DOHH2 (cell line): ENCODE measurements around the gene PCGF2.

Experiments used
- EZH2phosphoT487 ChIP-seq: fragments of 200-600 bp; sonication (generic); IDR thresholded peaks from 2 replicates; pipeline ENCODE4 v1.6.1; 2017; ENCODE audit warnings: borderline replicate concordance, mild to moderate bottlenecking, antibody characterized with exemption, low read length, moderate library complexity, mixed read lengths
- TF ChIP-seq, protein P1 (sequence below): fragments of 200-600 bp; sonication (generic); IDR thresholded peaks from one replicate; pipeline ENCODE4 v1.5.1; 2014; ENCODE audit warnings: antibody characterized with exemption, mild to moderate bottlenecking, low read depth, low read length; ENCODE audit not compliant: poor library complexity, severe bottlenecking

GRCh38 chr17:38796451-38797157 is 48.5 kb upstream of the PCGF2 start:
- TF ChIP-seq, protein P1, sequence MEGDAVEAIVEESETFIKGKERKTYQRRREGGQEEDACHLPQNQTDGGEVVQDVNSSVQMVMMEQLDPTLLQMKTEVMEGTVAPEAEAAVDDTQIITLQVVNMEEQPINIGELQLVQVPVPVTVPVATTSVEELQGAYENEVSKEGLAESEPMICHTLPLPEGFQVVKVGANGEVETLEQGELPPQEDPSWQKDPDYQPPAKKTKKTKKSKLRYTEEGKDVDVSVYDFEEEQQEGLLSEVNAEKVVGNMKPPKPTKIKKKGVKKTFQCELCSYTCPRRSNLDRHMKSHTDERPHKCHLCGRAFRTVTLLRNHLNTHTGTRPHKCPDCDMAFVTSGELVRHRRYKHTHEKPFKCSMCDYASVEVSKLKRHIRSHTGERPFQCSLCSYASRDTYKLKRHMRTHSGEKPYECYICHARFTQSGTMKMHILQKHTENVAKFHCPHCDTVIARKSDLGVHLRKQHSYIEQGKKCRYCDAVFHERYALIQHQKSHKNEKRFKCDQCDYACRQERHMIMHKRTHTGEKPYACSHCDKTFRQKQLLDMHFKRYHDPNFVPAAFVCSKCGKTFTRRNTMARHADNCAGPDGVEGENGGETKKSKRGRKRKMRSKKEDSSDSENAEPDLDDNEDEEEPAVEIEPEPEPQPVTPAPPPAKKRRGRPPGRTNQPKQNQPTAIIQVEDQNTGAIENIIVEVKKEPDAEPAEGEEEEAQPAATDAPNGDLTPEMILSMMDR: no peak
- no peak for TF ChIP-seq EZH2phosphoT487
